Spleen (tissue), 7 donors: ENCODE results near the gene FAM200B.

Experiments
- CTCF ChIP-seq, 11 experiments: fragments of 200-600 bp in 7 of 11; fragments of 450-650 bp in 4 of 11; sonication (generic) in 4 of 11; IDR thresholded peaks in 8 of 11; conservative IDR thresholded peaks in 3 of 11; 1 replicate in 7 of 11; 2 replicates in 4 of 11; pipeline versions ENCODE4 v1.4.0 to v1.8.0; 2016 to 2021; ENCODE audit warnings: antibody characterized with exemption in 11 of 11, inconsistent platforms in 4 of 11, mild to moderate bottlenecking in 1 of 11
- POLR2AphosphoS5 ChIP-seq, 3 donors: sonication (generic); formaldehyde crosslinking; IDR thresholded peaks; one replicate each; pipeline ENCODE4 v1.5.1; 2017; ENCODE audit warnings: antibody characterized with exemption in 3 of 3
- donor health status: DM: no; HTN: no; CAD: no; lungs with moderate emphysema.
- donor health status: DM: no; HTN: no; CAD: no.
- donor health status: DM: no; HTN: no; CAD: no.

- TF ChIP-seq POLR2AphosphoS5 (IDR thresholded peaks at IDR 0.05) (no peak), CTCF (IDR thresholded peaks at IDR 0.05 in 8 of 11, conservative IDR thresholded peaks at IDR 0.05 in 3 of 11) (no peak)
Observed at GRCh38 chr4:15717086-15717485, 35.5 kb downstream of the FAM200B start.
